A673 (cell line): ENCODE measurements around the gene PSMG4. TPM values are rescaled to one million over a fixed set of nuclear protein-coding genes. Genes with fewer than 3 reads are reported as not detected.
A peak's percentile ranks its signal among the peaks of the same experiment; 100 is the strongest.

Source experiments
- BruUV-seq: library from RNA; stranded (reverse); fragments of 400-500 nt; replicated peaks from 2 replicates; lab custom pipeline; 2021; lab: Mats Ljungman, UMichigan
- CTCF ChIA-PET: fragments of 300-600 bp; sonication (Branson Sonifier 250); formaldehyde crosslinking; loops from one replicate; lab custom pipeline; 2022; ENCODE audit warnings: antibody characterized with exemption; lab: Charles Lee
- POLR2A ChIA-PET: fragments of 300-600 bp; sonication (Branson Sonifier 250); formaldehyde crosslinking; loops from one replicate; lab custom pipeline; 2022; ENCODE audit warnings: antibody characterized with exemption; ENCODE audit not compliant: low non-redundant PET; lab: Charles Lee
- DNase-seq: peaks from one replicate; pipeline ENCODE4 v3.0.0-alpha.2; 2015; ENCODE audit warnings: low spot score
- H3K27ac ChIP-seq: fragments of 200-600 bp; sonication (generic); 2 replicates; pipeline ENCODE4 v1.5.1; 2016; ENCODE audit warnings: mixed run types, low read depth, mild to moderate bottlenecking, mixed read lengths, antibody characterized with exemption, low read length; ENCODE audit not compliant: poor library complexity, severe bottlenecking
- H3K27me3 ChIP-seq: fragments of 200-600 bp; sonication (generic); replicated peaks from 2 replicates; pipeline ENCODE4 v1.6.1; 2017; ENCODE audit warnings: mixed run types, low read depth, mild to moderate bottlenecking, mixed read lengths, antibody characterized with exemption, low read length; ENCODE audit not compliant: insufficient read depth, poor library complexity
- H3K36me3 ChIP-seq: fragments of 200-600 bp; sonication (generic); 2 replicates; pipeline ENCODE4 v1.6.1; 2016; ENCODE audit warnings: mixed run types, mild to moderate bottlenecking, mixed read lengths, antibody characterized with exemption, low read length; ENCODE audit not compliant: insufficient read depth, poor library complexity, severe bottlenecking
- H3K4me1 ChIP-seq: fragments of 200-600 bp; sonication (generic); 2 replicates; pipeline ENCODE4 v1.6.1; 2017; ENCODE audit warnings: mixed run types, mild to moderate bottlenecking, mixed read lengths, antibody characterized with exemption, low read length; ENCODE audit not compliant: insufficient read depth, poor library complexity, severe bottlenecking
- H3K4me3 ChIP-seq: fragments of 200-600 bp; sonication (generic); 2 replicates; pipeline ENCODE4 v1.5.1; 2016; ENCODE audit warnings: low read depth, mixed run types, mild to moderate bottlenecking, mixed read lengths, low read length; ENCODE audit not compliant: poor library complexity, severe bottlenecking
- H3K9me3 ChIP-seq: fragments of 200-600 bp; sonication (generic); 2 replicates; pipeline ENCODE4 v1.6.1; 2016; ENCODE audit warnings: mixed run types, low read depth, mild to moderate bottlenecking, mixed read lengths, antibody characterized with exemption, low read length; ENCODE audit not compliant: poor library complexity, severe bottlenecking
- CTCF ChIP-seq: fragments of 300-800, 200-600 bp; sonication (generic); conservative IDR thresholded peaks from 2 replicates; pipeline ENCODE4 v1.5.1; 2017; ENCODE audit warnings: low read depth, mild to moderate bottlenecking, antibody characterized with exemption, low read length, moderate library complexity, mixed read lengths
- EZH2 ChIP-seq: fragments of 200-600 bp; sonication (generic); IDR thresholded peaks from 2 replicates; pipeline ENCODE4 v1.6.1; 2017; ENCODE audit warnings: borderline replicate concordance, low read depth, mild to moderate bottlenecking, mixed read lengths, antibody characterized with exemption, low read length; ENCODE audit not compliant: poor library complexity, severe bottlenecking
- intact Hi-C: fragments of 100-400 bp; cut with micrococcal nuclease; formaldehyde crosslinking; loops from one replicate; pipeline ENCODE4 v1.10.0; 2022; ENCODE audit not compliant: unreplicated experiment
- total RNA-seq: library from RNA; stranded (reverse); gene quantifications from 2 replicates; pipeline ENCODE4 v1.2.3, GENCODE V29; 2021

The PSMG4 gene
- total RNA-seq, 1 experiment from 2014 or later = 34.4 TPM

- no peak for TF ChIP-seq CTCF
- TF ChIP-seq EZH2 = no peak
- H3K4me3 ChIP-seq = peak overlapping the region; percentile 85
- ChIA-PET POLR2A (no interaction called here), CTCF (interaction anchor here (0.6 to 1.1 kb wide), 2 partner anchors 22 to 703 kb away, joined by 5 to 11 read pairs; no protein-coding TSS in a partner anchor)
- peaks cover 23% of the 10 kb centered on the region for H3K4me1 ChIP-seq
- intact Hi-C loops = no loop called here
- DNase-seq = peak; percentile 74
- no peaks in the 10 kb centered on the region for H3K9me3 ChIP-seq
- H3K27ac ChIP-seq = no peak overlapping the region
- H3K36me3 ChIP-seq = peaks cover 13% of the 10 kb centered on the region
- H3K27me3 ChIP-seq = peaks cover 8% of the 10 kb centered on the region
- TSS peak; percentile 25 for BruUV-seq
These were observed 29.8 kb upstream of the PSMG4 start for GRCh38 chr6:3228771-3229565.

GRCh38 chr6:3229566-3230178 is 29.1 kb upstream of the PSMG4 start:
- CTCF ChIA-PET = interaction anchor here (1.1 kb wide), 1 partner anchor 22 kb away, joined by 5 read pairs; no protein-coding TSS in a partner anchor
- H3K27me3 ChIP-seq = peaks cover 8% of the 10 kb centered on the region
- intact Hi-C loops = no loop called here
- no TSS peak for BruUV-seq
- TF ChIP-seq CTCF (no peak), EZH2 (no peak)
- H3K27ac ChIP-seq = no peak overlapping the region
- DNase-seq = no peak
- no peaks in the 10 kb centered on the region for H3K9me3 ChIP-seq
- POLR2A ChIA-PET = no interaction called here
- peaks cover 23% of the 10 kb centered on the region for H3K4me1 ChIP-seq
- H3K4me3 ChIP-seq = peak overlapping the region; percentile 85
- peaks cover 8% of the 10 kb centered on the region for H3K36me3 ChIP-seq

- Histone ChIP-seq H3K4me1 (peaks cover 23% of the 10 kb centered on the region), H3K9me3 (no peaks in the 10 kb centered on the region), H3K36me3 (peaks cover 8% of the 10 kb centered on the region), H3K27ac (no peak overlapping the region), H3K4me3 (peak overlapping the region; percentile 85), H3K27me3 (peaks cover 8% of the 10 kb centered on the region)
- no peak for TF ChIP-seq CTCF
- TF ChIP-seq EZH2 = no peak
- ChIA-PET POLR2A (interaction anchor here (0.6 kb wide), 1 partner anchor 21 kb away, joined by 3 read pairs; no protein-coding TSS in a partner anchor), CTCF (interaction anchor here (1.1 kb wide), 1 partner anchor 21 kb away, joined by 5 read pairs; no protein-coding TSS in a partner anchor)
- intact Hi-C loops = no loop called here
- BruUV-seq = no TSS peak
- no peak for DNase-seq
These were observed 28.4 kb upstream of the PSMG4 start for GRCh38 chr6:3230256-3230882.
